Inflammatory macrophage (primary cell): ENCODE results near the gene SPTBN5.

ENCODE experiments used
- DNase-seq, 2 donors: peaks; one replicate each; pipeline ENCODE4 v3.0.0-alpha.2; 2020 to 2022
- total RNA-seq, 18 experiments: gene quantifications; one replicate each; lab custom pipeline; 2026; ENCODE audit warnings: mixed read lengths in 6 of 18, inconsistent platforms in 2 of 18; lab: John Stamatoyannopoulos, UW

SPTBN5 gene
- total RNA-seq: 8.3 to 58.4 (median 23.3) reads per million in 18 experiments

DNA sequence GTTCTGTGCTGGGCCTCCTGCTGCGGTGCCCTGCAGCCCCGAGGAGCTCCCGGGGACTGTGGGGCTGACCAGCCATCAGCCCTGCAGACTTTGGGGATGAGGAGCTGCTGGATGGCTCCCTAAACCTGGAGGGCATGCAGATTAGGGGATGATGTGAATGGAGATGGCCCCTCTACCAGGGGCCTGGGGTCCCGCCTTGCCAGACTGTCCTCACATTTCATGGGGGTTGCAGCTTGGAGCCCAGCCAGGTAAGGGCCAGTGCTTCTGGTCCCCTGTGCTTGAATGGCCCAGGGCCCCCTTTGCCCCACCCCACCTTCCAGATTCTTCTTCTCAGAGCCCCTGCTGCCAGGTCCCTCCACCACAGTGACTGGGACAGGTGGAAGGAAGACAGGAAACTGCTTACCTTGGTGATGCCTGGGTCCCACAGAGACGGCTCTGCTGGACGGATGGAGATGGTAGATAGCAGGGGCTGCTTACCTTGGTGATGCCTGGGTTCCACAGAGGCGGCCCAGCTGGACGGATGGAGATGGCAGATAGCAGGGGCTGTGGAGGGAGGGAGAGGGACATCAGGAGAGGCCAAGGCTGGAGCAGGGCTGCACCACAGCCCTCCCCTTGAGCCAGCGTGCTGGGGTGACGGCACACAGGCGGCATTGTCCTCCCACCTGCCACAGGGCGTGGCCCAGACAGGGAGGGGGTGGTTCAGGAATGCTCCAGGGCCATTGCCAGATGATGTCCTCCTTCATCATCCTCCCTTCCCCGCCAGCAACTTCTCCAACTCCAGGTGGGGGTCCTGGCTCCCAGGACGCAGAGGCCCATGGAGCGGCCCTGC lies at the start of gene SPTBN5:
TSS of gene SPTBN5 (minus strand) at position 632 of the 829 bp plus-strand sequence. CDS start at position 76, 556 bp downstream.
- no peak for DNase-seq

GRCh38 chr15:41942886-41943285 lies 49.0 kb upstream of the SPTBN5 start:
- DNase-seq: no peak

GRCh38 chr15:41941644-41942415 lies 48.0 kb upstream of the SPTBN5 start:
- no peak for DNase-seq

- DNase-seq: no peak
Observed at GRCh38 chr15:41940441-41940857, 46.6 kb upstream of the SPTBN5 start.

DNA sequence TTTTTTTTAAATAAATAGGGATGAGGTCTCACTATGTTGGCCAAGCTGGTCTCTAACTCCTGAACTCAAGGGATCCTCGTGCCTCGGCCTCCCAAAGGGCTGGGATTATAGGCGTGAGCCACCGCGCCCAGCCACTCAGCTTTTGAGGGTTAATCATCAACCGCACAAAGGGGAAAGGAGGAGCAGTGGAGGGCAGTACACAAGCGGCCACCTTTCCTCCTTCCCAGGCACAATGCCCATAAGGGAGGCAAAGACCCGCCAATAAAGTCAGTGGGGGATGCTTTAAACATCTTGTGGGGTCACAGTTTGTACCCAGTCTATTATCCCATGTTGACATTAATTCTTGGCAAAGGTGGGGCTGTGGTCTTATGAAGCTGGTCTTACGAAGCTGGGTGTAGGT lies 46.1 kb upstream of the SPTBN5 start:
- DNase-seq: no peak

DNA sequence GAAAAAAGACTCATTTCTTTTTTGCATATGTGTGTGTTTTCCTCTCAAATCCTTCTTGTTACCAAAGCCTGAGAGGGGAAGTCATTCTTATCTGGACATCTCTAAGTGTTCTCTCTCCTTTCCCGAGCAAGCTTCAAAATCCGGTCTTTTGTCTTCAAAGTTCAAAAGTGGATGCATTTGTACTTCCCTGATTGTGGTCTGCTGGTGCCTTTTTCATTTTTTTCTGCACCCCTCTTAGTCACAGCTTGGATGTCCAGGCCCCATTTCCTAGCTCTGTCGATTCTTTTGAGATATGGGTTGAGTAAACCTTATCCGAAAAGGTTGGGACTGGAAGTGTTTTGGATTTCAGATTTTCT lies 43.7 kb upstream of the SPTBN5 start:
- DNase-seq: peak in 1 of 2 donors; percentile 18

DNA sequence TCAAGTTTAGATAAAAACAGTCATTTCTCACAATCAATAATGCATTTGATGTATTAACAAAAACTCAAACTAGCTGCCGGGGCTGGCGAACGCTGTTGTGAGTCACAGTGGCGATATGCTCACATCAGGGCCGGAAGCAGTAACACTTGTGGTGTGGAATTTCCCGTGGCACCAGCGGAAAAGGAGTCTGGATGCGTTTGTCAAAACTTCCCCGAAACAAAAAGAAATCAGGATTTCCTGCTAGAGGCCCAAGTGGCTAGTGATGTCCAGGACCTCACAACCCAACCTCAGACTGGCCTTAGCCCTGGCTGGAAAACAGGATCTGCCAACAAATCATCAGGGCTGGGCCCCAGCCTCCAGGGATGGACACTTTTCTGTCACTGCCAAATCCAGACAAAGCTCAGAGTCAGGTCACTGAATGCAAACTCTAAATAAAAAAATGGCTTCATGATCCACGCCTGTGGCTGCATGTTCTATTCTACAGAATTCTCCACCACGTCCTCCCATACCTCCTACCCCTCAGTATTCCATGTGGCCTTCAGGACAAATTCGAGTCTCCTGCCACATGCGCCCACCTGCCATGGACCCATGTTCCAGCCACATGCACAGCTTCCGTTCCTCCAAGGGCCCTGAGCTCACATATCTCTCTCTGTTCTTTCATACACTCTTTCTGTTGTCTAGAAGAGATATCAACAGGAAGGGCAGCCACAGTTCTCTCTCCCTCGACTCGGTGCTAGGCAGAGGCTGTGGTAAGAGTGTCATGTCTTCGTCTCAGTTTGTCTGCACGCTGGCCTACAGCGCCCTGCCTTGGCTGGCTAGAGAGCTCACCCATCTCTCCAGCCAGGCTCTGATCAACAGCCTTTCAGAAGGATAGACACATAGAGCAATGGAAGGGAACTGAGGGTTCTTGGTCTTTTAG lies 43.1 kb upstream of the SPTBN5 start:
- DNase-seq: peak; percentile 46 to 58

DNA sequence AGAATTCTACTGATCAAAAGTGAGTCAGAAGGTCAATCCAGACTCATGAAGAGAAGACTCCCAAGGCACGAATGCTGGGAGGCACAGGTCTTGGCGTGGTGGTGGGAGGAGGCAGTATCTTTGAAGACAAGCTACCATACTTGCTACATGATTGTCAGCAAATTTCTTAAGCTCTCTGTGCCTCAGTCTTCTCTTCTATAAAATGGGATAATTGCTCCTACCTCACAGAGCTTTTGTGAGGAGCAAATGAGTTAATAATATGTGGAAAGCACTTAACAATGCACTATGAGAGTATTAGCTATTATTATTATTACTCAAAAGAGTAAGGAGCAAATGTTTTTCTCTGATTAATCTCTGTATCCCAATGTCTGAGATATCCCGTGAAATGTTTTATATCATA lies 42.3 kb upstream of the SPTBN5 start:
- DNase-seq: no peak

DNA sequence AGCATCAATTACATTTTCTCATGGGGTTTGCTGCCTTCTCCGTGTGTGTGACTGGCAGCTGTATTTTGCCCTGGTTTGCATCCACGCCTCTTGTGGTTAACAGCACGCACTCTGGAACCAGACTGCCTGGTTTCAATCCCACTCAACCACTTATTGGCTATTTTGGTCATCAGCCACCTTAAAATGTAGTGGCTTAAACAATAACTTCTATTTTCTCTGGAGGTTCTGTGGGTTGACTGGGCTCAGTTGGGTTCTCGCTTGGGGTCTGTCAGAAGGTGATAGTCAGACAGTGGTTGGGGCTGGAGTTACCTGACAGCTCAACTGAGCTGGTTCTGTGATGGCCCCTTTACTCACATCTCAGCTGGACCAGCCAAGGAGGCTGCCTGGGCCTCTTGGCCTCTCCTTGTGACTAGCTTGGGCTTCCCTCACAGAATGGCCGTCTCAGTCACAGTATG lies 41.7 kb upstream of the SPTBN5 start:
- no peak for DNase-seq

GRCh38 chr15:41934843-41935242 lies 41.0 kb upstream of the SPTBN5 start:
- no peak for DNase-seq

DNA sequence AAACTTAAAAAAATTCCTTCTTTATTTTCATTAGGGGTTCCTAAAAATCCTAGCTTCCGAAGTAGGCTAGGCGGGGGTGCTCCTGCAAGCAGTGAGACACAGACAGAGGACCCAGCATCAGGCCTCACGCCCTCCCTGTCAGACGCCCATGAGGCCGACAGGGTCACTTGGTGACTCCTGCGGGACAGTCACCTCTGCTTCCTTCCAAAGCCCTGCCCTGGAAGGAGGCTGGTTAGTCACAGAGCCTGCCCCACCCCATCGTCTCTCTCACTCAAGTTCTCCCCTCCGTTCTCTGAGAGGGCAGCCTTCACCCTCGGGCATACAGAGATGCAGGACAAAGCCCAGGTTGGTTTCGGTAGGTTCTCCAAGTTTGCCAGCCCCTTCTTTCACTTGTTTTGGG lies 39.9 kb upstream of the SPTBN5 start:
- peak in 1 of 2 donors; percentile 32 for DNase-seq

DNA sequence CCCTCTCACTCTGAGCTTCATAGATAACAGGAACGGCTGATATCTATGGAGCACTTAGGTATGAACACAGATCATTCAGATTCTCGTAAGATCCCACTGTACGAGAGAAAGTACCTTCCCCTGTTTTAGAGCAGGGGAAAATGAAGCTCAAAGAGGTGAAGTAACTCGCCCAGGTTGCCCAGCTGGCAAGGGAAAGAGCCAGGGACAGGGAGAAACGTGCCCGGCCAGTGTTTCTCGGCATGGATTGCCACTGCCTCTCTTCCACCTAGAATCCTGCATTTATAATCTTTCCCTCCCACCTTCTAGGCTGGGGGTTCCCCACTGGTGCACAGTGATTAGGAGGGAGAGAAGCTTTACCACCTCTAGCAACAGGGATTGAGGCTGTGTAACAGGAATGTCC lies 39.5 kb upstream of the SPTBN5 start:
- no peak for DNase-seq

- no peak for DNase-seq
Observed at GRCh38 chr15:41932511-41933289, 38.8 kb upstream of the SPTBN5 start.

DNA sequence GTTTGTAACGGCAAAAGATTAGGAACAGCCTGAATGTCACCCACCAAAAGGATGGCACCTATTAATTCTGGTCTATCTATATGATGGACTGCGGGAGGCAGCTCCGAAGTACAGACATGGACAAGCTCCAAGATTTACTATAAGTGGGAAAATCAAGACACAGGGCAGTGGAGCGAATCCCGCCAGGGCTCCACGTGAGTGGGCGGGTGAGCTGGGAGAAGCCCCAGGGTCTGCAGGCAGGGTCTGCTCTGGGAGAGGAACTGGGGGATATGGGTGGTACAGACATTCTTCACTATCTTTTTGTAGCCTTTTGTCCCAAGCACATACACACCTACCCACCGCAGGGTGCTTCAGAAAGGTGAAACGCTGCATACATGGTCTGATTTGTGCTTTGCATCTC lies 38.2 kb upstream of the SPTBN5 start:
- DNase-seq: no peak

DNA sequence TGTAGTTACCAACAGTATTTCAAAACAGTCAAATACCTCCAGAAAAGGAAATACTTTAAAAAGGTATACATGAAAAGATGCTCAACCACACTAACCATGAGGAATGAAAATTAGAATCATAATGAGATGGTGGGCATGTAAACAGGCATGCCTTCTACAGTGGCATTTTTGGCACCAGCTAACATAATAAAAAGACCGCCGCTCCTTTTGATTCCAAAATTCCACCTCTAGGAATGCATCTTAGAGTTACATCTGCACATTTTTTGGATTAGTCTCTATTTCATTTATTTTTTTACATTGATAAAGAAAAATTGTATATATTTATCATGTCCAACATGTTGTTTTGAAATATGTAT lies 37.0 kb upstream of the SPTBN5 start:
- no peak for DNase-seq

DNA sequence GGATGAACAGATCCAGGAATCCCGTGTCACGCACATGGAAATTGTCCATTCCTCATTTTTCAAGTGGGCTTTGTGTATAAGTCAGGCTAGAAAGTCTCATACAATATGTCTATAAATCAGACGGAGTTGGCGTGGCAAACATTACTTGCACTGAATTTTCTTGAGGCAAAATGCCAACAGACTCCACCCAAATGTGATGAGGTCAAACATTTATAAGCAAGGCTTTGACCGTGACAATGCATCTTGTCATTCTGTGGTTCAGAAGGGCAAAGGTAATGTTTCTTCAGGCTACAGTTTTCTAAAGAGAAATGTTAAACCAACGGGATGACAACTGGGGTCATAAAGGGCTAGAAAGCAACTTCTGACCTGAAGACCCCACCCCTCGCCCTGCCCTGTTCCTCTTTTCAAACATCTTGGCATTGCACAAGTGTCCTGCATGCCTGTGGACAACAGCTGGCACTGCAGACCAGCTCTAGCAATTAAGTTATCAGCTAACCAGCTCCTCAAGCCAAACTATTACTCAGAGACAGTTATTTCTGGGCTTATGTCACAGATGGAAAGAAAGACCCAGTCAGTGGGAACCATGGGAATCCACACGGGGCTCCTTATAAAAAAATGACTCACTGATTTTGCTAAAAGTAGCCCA lies 36.5 kb upstream of the SPTBN5 start:
- peak; percentile 60 to 94 for DNase-seq

- peak; percentile 61 to 76 for DNase-seq
Observed at GRCh38 chr15:41928637-41929620, 35.1 kb upstream of the SPTBN5 start.

DNA sequence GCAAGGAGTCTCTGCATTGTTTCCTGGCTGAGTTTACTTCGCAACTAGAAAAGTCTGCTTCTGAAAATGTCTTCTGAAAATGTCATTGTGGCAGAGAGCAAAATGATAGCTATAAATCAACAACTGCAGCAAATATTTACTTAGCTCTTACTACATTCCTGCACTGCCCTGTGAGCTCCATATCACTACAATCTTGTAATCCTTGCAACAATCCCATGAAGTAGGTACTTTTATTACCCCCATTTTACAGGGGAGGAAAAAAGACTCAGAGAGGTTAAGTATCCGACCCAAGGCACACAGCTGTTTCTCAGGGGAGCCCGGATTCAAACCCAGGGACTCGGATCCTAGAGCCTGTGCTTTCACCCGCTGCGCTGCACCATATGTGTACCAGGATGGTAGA lies 34.2 kb upstream of the SPTBN5 start:
- no peak for DNase-seq

GRCh38 chr15:41927536-41927935 lies 33.7 kb upstream of the SPTBN5 start:
- peak; percentile 40 to 84 for DNase-seq
